Activated effector memory CD4-positive, alpha-beta T cell treated with anti-CD3 and anti-CD28 coated beads, Interleukin-2, amount 50 U/mL, for 16 hours (primary cell): ENCODE measurements around the gene CFAP43.
"Not testable (repeated sequence)": the region's sequence is repeated elsewhere in the genome, so short reads cannot be mapped to it uniquely, and the experiment has no call there.

ENCODE experiments used
- DNase-seq: peaks from one replicate; pipeline ENCODE4 v3.0.0-alpha.2; 2020

CFAP43 gene

GRCh38 chr10:104216631-104217030 is 15.5 kb downstream of the CFAP43 start:
- DNase-seq = no peak

GRCh38 chr10:104209575-104210198 is 22.5 kb downstream of the CFAP43 start:
- no peak for DNase-seq

GRCh38 chr10:104208730-104209129 is 23.4 kb downstream of the CFAP43 start:
- DNase-seq = no peak

GRCh38 chr10:104202231-104202630 is 29.9 kb downstream of the CFAP43 start:
- DNase-seq = no peak

- DNase-seq = no peak
Measured at GRCh38 chr10:104201636-104202035, 30.5 kb downstream of the CFAP43 start.

- DNase-seq = no peak
Measured at GRCh38 chr10:104199567-104199966, 32.6 kb downstream of the CFAP43 start.

GRCh38 chr10:104197364-104197763 is 34.8 kb downstream of the CFAP43 start:
- no peak for DNase-seq

GRCh38 chr10:104195706-104196105 is 36.5 kb downstream of the CFAP43 start:
- no peak for DNase-seq

- DNase-seq = no peak
Measured at GRCh38 chr10:104193787-104194186, 38.4 kb downstream of the CFAP43 start.

- no peak for DNase-seq
Measured at GRCh38 chr10:104190695-104191094, 41.5 kb downstream of the CFAP43 start.

- DNase-seq = no peak
Measured at GRCh38 chr10:104183682-104184081, 48.5 kb downstream of the CFAP43 start.

GRCh38 chr10:104174136-104174535 is 58.0 kb downstream of the CFAP43 start:
- DNase-seq = not testable (repeated sequence)

GRCh38 chr10:104170610-104171254 is 61.4 kb downstream of the CFAP43 start:
- DNase-seq = no peak

GRCh38 chr10:104155591-104155990 is 76.6 kb downstream of the CFAP43 start:
- no peak for DNase-seq

- DNase-seq = no peak
Measured at GRCh38 chr10:104151737-104152136, 80.4 kb downstream of the CFAP43 start.

- DNase-seq = no peak
Measured at GRCh38 chr10:104150139-104150538, 82.0 kb downstream of the CFAP43 start.

GRCh38 chr10:104146882-104147281 is 85.3 kb downstream of the CFAP43 start:
- DNase-seq = no peak

GRCh38 chr10:104144931-104145330 is 87.2 kb downstream of the CFAP43 start:
- no peak for DNase-seq

GRCh38 chr10:104143829-104144228 is 88.3 kb downstream of the CFAP43 start:
- DNase-seq = no peak

GRCh38 chr10:104142081-104142480 is 90.1 kb downstream of the CFAP43 start:
- DNase-seq = no peak

GRCh38 chr10:104139221-104139620 is 92.9 kb downstream of the CFAP43 start:
- DNase-seq = no peak

- no peak for DNase-seq
Measured at GRCh38 chr10:104138131-104138530, 94.0 kb downstream of the CFAP43 start.

GRCh38 chr10:104130041-104130440 is 102.1 kb downstream of the CFAP43 start:
- no peak for DNase-seq

- DNase-seq = no peak
Measured at GRCh38 chr10:104128214-104128613, 104.0 kb downstream of the CFAP43 start.

- no peak for DNase-seq
Measured at GRCh38 chr10:104127411-104127810, 104.8 kb downstream of the CFAP43 start.
